ENCODE measurements around the gene TTN.

Gene TTN

GRCh38 chr2:178715366-178715765 lies 91.9 kb downstream of the TTN start:
- Histone ChIP-seq H3K4me1 (ENCODE audit: control insufficient read depth, insufficient read depth, low read length) (no peaks in the 10 kb centered on the region), H3K36me3 (ENCODE audit: control insufficient read depth in 2 of 2, insufficient read depth in 2 of 2, low read length in 2 of 2) (no peaks in the 10 kb centered on the region)

GRCh38 chr2:178707476-178707875 lies 99.7 kb downstream of the TTN start:
- Histone ChIP-seq H3K27me3 (ENCODE audit: control insufficient read depth in 1 of 2, insufficient read depth in 2 of 2, low read length in 2 of 2) (no peaks in the 10 kb centered on the region), H3K27ac (ENCODE audit: low read length) (no peak overlapping the region), H3K4me3 (ENCODE audit: low read length in 2 of 2) (no peak overlapping the region), H3K9ac (ENCODE audit: low read length in 2 of 2) (no peak overlapping the region), H3K9me3 (ENCODE audit: control insufficient read depth in 2 of 2, low read length in 2 of 2) (no peaks in the 10 kb centered on the region), H3K4me1 (ENCODE audit: control insufficient read depth, insufficient read depth, low read length) (no peaks in the 10 kb centered on the region), H3K36me3 (ENCODE audit: control insufficient read depth in 2 of 2, insufficient read depth in 2 of 2, low read length in 2 of 2) (no peaks in the 10 kb centered on the region)

More at GRCh38 chr2:178715366-178715765, 91.9 kb downstream of the TTN start:
- H3K27ac ChIP-seq (ENCODE audit: low read length) = no peak overlapping the region
- no peaks in the 10 kb centered on the region for H3K27me3 ChIP-seq (ENCODE audit: control insufficient read depth in 1 of 2, insufficient read depth in 2 of 2, low read length in 2 of 2)
- H3K9ac ChIP-seq (ENCODE audit: low read length in 2 of 2) = no peak overlapping the region
- H3K4me3 ChIP-seq (ENCODE audit: low read length in 2 of 2) = no peak overlapping the region
- peaks cover 0 to 2% of the 10 kb centered on the region in 2 donors for H3K9me3 ChIP-seq (ENCODE audit: control insufficient read depth in 2 of 2, low read length in 2 of 2)

GRCh38 chr2:178704876-178705275 lies 102.3 kb downstream of the TTN start:
- Histone ChIP-seq H3K36me3 (ENCODE audit: control insufficient read depth in 2 of 2, insufficient read depth in 2 of 2, low read length in 2 of 2) (no peaks in the 10 kb centered on the region), H3K4me3 (ENCODE audit: low read length in 2 of 2) (no peak overlapping the region)

GRCh38 chr2:178702361-178702760 lies 104.9 kb downstream of the TTN start:
- H3K9me3 ChIP-seq (ENCODE audit: control insufficient read depth in 2 of 2, low read length in 2 of 2) = no peaks in the 10 kb centered on the region
- H3K9ac ChIP-seq (ENCODE audit: low read length in 2 of 2) = no peak overlapping the region
- no peaks in the 10 kb centered on the region for H3K4me1 ChIP-seq (ENCODE audit: control insufficient read depth, insufficient read depth, low read length)
- no peaks in the 10 kb centered on the region for H3K27me3 ChIP-seq (ENCODE audit: control insufficient read depth in 1 of 2, insufficient read depth in 2 of 2, low read length in 2 of 2)
- H3K36me3 ChIP-seq (ENCODE audit: control insufficient read depth in 2 of 2, insufficient read depth in 2 of 2, low read length in 2 of 2) = no peaks in the 10 kb centered on the region
- H3K4me3 ChIP-seq (ENCODE audit: low read length in 2 of 2) = no peak overlapping the region
- H3K27ac ChIP-seq (ENCODE audit: low read length) = no peak overlapping the region

More at GRCh38 chr2:178704876-178705275, 102.3 kb downstream of the TTN start:
- no peaks in the 10 kb centered on the region for H3K27me3 ChIP-seq (ENCODE audit: control insufficient read depth in 1 of 2, insufficient read depth in 2 of 2, low read length in 2 of 2)
- no peaks in the 10 kb centered on the region for H3K9me3 ChIP-seq (ENCODE audit: control insufficient read depth in 2 of 2, low read length in 2 of 2)
- no peaks in the 10 kb centered on the region for H3K4me1 ChIP-seq (ENCODE audit: control insufficient read depth, insufficient read depth, low read length)
- H3K27ac ChIP-seq (ENCODE audit: low read length) = no peak overlapping the region
- no peak overlapping the region for H3K9ac ChIP-seq (ENCODE audit: low read length in 2 of 2)

- no peak overlapping the region for H3K9ac ChIP-seq (ENCODE audit: low read length in 2 of 2)
- H3K36me3 ChIP-seq (ENCODE audit: control insufficient read depth in 2 of 2, insufficient read depth in 2 of 2, low read length in 2 of 2) = no peaks in the 10 kb centered on the region
- no peak overlapping the region for H3K27ac ChIP-seq (ENCODE audit: low read length)
- no peaks in the 10 kb centered on the region for H3K4me1 ChIP-seq (ENCODE audit: control insufficient read depth, insufficient read depth, low read length)
- no peak overlapping the region for H3K4me3 ChIP-seq (ENCODE audit: low read length in 2 of 2)
- no peaks in the 10 kb centered on the region for H3K9me3 ChIP-seq (ENCODE audit: control insufficient read depth in 2 of 2, low read length in 2 of 2)
- H3K27me3 ChIP-seq (ENCODE audit: control insufficient read depth in 1 of 2, insufficient read depth in 2 of 2, low read length in 2 of 2) = no peaks in the 10 kb centered on the region
These were observed 106.3 kb downstream of the TTN start for GRCh38 chr2:178700922-178701342.

- no peaks in the 10 kb centered on the region for H3K9me3 ChIP-seq (ENCODE audit: control insufficient read depth in 2 of 2, low read length in 2 of 2)
- no peak overlapping the region for H3K9ac ChIP-seq (ENCODE audit: low read length in 2 of 2)
- no peaks in the 10 kb centered on the region for H3K36me3 ChIP-seq (ENCODE audit: control insufficient read depth in 2 of 2, insufficient read depth in 2 of 2, low read length in 2 of 2)
- no peaks in the 10 kb centered on the region for H3K4me1 ChIP-seq (ENCODE audit: control insufficient read depth, insufficient read depth, low read length)
- H3K4me3 ChIP-seq (ENCODE audit: low read length in 2 of 2) = no peak overlapping the region
- no peaks in the 10 kb centered on the region for H3K27me3 ChIP-seq (ENCODE audit: control insufficient read depth in 1 of 2, insufficient read depth in 2 of 2, low read length in 2 of 2)
- H3K27ac ChIP-seq (ENCODE audit: low read length) = no peak overlapping the region
These were observed 107.1 kb downstream of the TTN start for GRCh38 chr2:178700136-178700535.

GRCh38 chr2:178692845-178693244 lies 114.4 kb downstream of the TTN start:
- H3K27ac ChIP-seq (ENCODE audit: low read length) = no peak overlapping the region
- no peaks in the 10 kb centered on the region for H3K9me3 ChIP-seq (ENCODE audit: control insufficient read depth in 2 of 2, low read length in 2 of 2)
- no peaks in the 10 kb centered on the region for H3K36me3 ChIP-seq (ENCODE audit: control insufficient read depth in 2 of 2, insufficient read depth in 2 of 2, low read length in 2 of 2)
- no peaks in the 10 kb centered on the region for H3K4me1 ChIP-seq (ENCODE audit: control insufficient read depth, insufficient read depth, low read length)
- no peak overlapping the region for H3K9ac ChIP-seq (ENCODE audit: low read length in 2 of 2)
- no peaks in the 10 kb centered on the region for H3K27me3 ChIP-seq (ENCODE audit: control insufficient read depth in 1 of 2, insufficient read depth in 2 of 2, low read length in 2 of 2)
- no peak overlapping the region for H3K4me3 ChIP-seq (ENCODE audit: low read length in 2 of 2)

- Histone ChIP-seq H3K27me3 (ENCODE audit: control insufficient read depth in 1 of 2, insufficient read depth in 2 of 2, low read length in 2 of 2) (no peaks in the 10 kb centered on the region), H3K4me1 (ENCODE audit: control insufficient read depth, insufficient read depth, low read length) (no peaks in the 10 kb centered on the region), H3K4me3 (ENCODE audit: low read length in 2 of 2) (no peak overlapping the region), H3K9me3 (ENCODE audit: control insufficient read depth in 2 of 2, low read length in 2 of 2) (no peaks in the 10 kb centered on the region), H3K27ac (ENCODE audit: low read length) (no peak overlapping the region), H3K36me3 (ENCODE audit: control insufficient read depth in 2 of 2, insufficient read depth in 2 of 2, low read length in 2 of 2) (no peaks in the 10 kb centered on the region), H3K9ac (ENCODE audit: low read length in 2 of 2) (no peak overlapping the region)
These were observed 117.4 kb downstream of the TTN start for GRCh38 chr2:178689808-178690207.

- H3K27ac ChIP-seq (ENCODE audit: low read length) = no peak overlapping the region
- no peaks in the 10 kb centered on the region for H3K4me1 ChIP-seq (ENCODE audit: control insufficient read depth, insufficient read depth, low read length)
- no peaks in the 10 kb centered on the region for H3K27me3 ChIP-seq (ENCODE audit: control insufficient read depth in 1 of 2, insufficient read depth in 2 of 2, low read length in 2 of 2)
- no peaks in the 10 kb centered on the region for H3K9me3 ChIP-seq (ENCODE audit: control insufficient read depth in 2 of 2, low read length in 2 of 2)
- H3K4me3 ChIP-seq (ENCODE audit: low read length in 2 of 2) = no peak overlapping the region
- no peaks in the 10 kb centered on the region for H3K36me3 ChIP-seq (ENCODE audit: control insufficient read depth in 2 of 2, insufficient read depth in 2 of 2, low read length in 2 of 2)
- H3K9ac ChIP-seq (ENCODE audit: low read length in 2 of 2) = no peak overlapping the region
These were observed 123.3 kb downstream of the TTN start for GRCh38 chr2:178683877-178684276.

- Histone ChIP-seq H3K36me3 (ENCODE audit: control insufficient read depth in 2 of 2, insufficient read depth in 2 of 2, low read length in 2 of 2) (no peaks in the 10 kb centered on the region), H3K4me3 (ENCODE audit: low read length in 2 of 2) (no peak overlapping the region), H3K9me3 (ENCODE audit: control insufficient read depth in 2 of 2, low read length in 2 of 2) (no peaks in the 10 kb centered on the region), H3K4me1 (ENCODE audit: control insufficient read depth, insufficient read depth, low read length) (no peaks in the 10 kb centered on the region), H3K27ac (ENCODE audit: low read length) (no peak overlapping the region), H3K9ac (ENCODE audit: low read length in 2 of 2) (no peak overlapping the region), H3K27me3 (ENCODE audit: control insufficient read depth in 1 of 2, insufficient read depth in 2 of 2, low read length in 2 of 2) (no peaks in the 10 kb centered on the region)
These were observed 126.1 kb downstream of the TTN start for GRCh38 chr2:178681081-178681480.

- H3K9me3 ChIP-seq (ENCODE audit: control insufficient read depth in 2 of 2, low read length in 2 of 2) = no peaks in the 10 kb centered on the region
- H3K4me1 ChIP-seq (ENCODE audit: control insufficient read depth, insufficient read depth, low read length) = no peaks in the 10 kb centered on the region
- H3K9ac ChIP-seq (ENCODE audit: low read length in 2 of 2) = no peak overlapping the region
- H3K36me3 ChIP-seq (ENCODE audit: control insufficient read depth in 2 of 2, insufficient read depth in 2 of 2, low read length in 2 of 2) = no peaks in the 10 kb centered on the region
- no peak overlapping the region for H3K27ac ChIP-seq (ENCODE audit: low read length)
- no peak overlapping the region for H3K4me3 ChIP-seq (ENCODE audit: low read length in 2 of 2)
- no peaks in the 10 kb centered on the region for H3K27me3 ChIP-seq (ENCODE audit: control insufficient read depth in 1 of 2, insufficient read depth in 2 of 2, low read length in 2 of 2)
These were observed 127.3 kb downstream of the TTN start for GRCh38 chr2:178679891-178680290.
